Astrocyte (in vitro differentiated cells and primary cell): ENCODE results near the gene NPAS3. TPM values are rescaled to one million over a fixed set of nuclear protein-coding genes. Genes with fewer than 3 reads are reported as not detected.

ENCODE experiments used
- DNase-seq: peaks from one replicate; pipeline ENCODE4 v3.0.0-alpha.2; 2010; ENCODE audit warnings: low read depth
- FAIRE-seq: peaks from 2 replicates; lab custom pipeline; 2011; peaks lifted over from hg19 to GRCh38; lab: Jason Lieb, UNC
- H2AFZ ChIP-seq: 2 replicates; pipeline ENCODE4 v1.6.0; 2012; ENCODE audit warnings: low read depth, low read length, inconsistent platforms
- H3K27ac ChIP-seq: 2 replicates; pipeline ENCODE4 v1.5.1; 2011; ENCODE audit warnings: low read depth, low read length, inconsistent platforms
- H3K27me3 ChIP-seq: 2 replicates; pipeline ENCODE4 v1.6.0; 2011; ENCODE audit warnings: low read length, inconsistent platforms; ENCODE audit not compliant: insufficient read depth
- H3K36me3 ChIP-seq: 2 replicates; pipeline ENCODE4 v1.5.1; 2011; ENCODE audit warnings: low read length, inconsistent platforms; ENCODE audit not compliant: insufficient read depth
- H3K4me1 ChIP-seq: 2 replicates; pipeline ENCODE4 v1.5.1; 2011; ENCODE audit warnings: low read length, inconsistent platforms; ENCODE audit not compliant: insufficient read depth
- H3K4me2 ChIP-seq: 2 replicates; pipeline ENCODE4 v1.6.0; 2012; ENCODE audit warnings: low read length, inconsistent platforms
- H3K4me3 ChIP-seq: 2 replicates; pipeline ENCODE4 v1.5.1; 2011; ENCODE audit warnings: low read depth, mild to moderate bottlenecking, low read length, inconsistent platforms; ENCODE audit not compliant: insufficient read depth
- H3K79me2 ChIP-seq: 2 replicates; pipeline ENCODE4 v1.6.0; 2012; ENCODE audit warnings: mild to moderate bottlenecking, low read length, inconsistent platforms; ENCODE audit not compliant: insufficient read depth
- H3K9ac ChIP-seq: 2 replicates; pipeline ENCODE4 v1.6.0; 2012; ENCODE audit warnings: mild to moderate bottlenecking, low read length, inconsistent platforms
- H3K9me3 ChIP-seq: 2 replicates; pipeline ENCODE4 v1.5.1; 2012; ENCODE audit warnings: low read depth, mild to moderate bottlenecking, low read length, inconsistent platforms; ENCODE audit not compliant: insufficient read depth
- H4K20me1 ChIP-seq: 2 replicates; pipeline ENCODE4 v1.6.0; 2012; ENCODE audit warnings: low read length, inconsistent platforms; ENCODE audit not compliant: insufficient read depth
- H3K27ac Mint-ChIP-seq: one replicate; pipeline ENCODE4 v1.8.0; 2021; ENCODE audit warnings: mild to moderate bottlenecking, mixed read lengths; ENCODE audit not compliant: unreplicated experiment
- H3K27me3 Mint-ChIP-seq: one replicate; pipeline ENCODE4 v1.8.0; 2021; ENCODE audit warnings: low read depth, mixed read lengths; ENCODE audit not compliant: unreplicated experiment
- H3K36me3 Mint-ChIP-seq: one replicate; pipeline ENCODE4 v1.8.0; 2021; ENCODE audit warnings: low read depth, mixed read lengths; ENCODE audit not compliant: unreplicated experiment
- H3K4me1 Mint-ChIP-seq: one replicate; pipeline ENCODE4 v1.8.0; 2021; ENCODE audit warnings: low read depth, mixed read lengths; ENCODE audit not compliant: unreplicated experiment
- H3K4me3 Mint-ChIP-seq: one replicate; pipeline ENCODE4 v1.8.0; 2021; ENCODE audit warnings: mild to moderate bottlenecking, moderate library complexity, mixed read lengths; ENCODE audit not compliant: unreplicated experiment
- H3K9me3 Mint-ChIP-seq: one replicate; pipeline ENCODE4 v1.8.0; 2021; ENCODE audit warnings: mild to moderate bottlenecking, mixed read lengths; ENCODE audit not compliant: unreplicated experiment
- CTCF ChIP-seq: IDR thresholded peaks from 2 replicates; pipeline ENCODE4 v1.5.1; 2011; ENCODE audit warnings: low read depth, mild to moderate bottlenecking, inconsistent platforms, low read length, moderate library complexity; ENCODE audit not compliant: insufficient read depth
- EZH2 ChIP-seq: IDR thresholded peaks from 2 replicates; pipeline ENCODE4 v1.6.1; 2012; ENCODE audit warnings: mild to moderate bottlenecking, low read length, inconsistent platforms; ENCODE audit not compliant: insufficient read depth
- total RNA-seq: library from RNA; stranded (reverse); gene quantifications from 2 replicates; pipeline ENCODE4 v1.2.1, GENCODE V29; 2021

NPAS3 gene
- total RNA-seq, 1 donor from 2014 or later, result 2.6 TPM

GRCh38 chr14:33444136-33444535 lies 505.5 kb downstream of the NPAS3 start:
- Histone ChIP-seq H3K27me3 (no peaks in the 10 kb centered on the region), H3K79me2 (no peaks in the 10 kb centered on the region), H3K4me3 (no peak overlapping the region), H3K4me1 (no peaks in the 10 kb centered on the region), H4K20me1 (no peaks in the 10 kb centered on the region), H2AFZ (no peak overlapping the region), H3K9ac (no peak overlapping the region), H3K4me2 (no peak overlapping the region), H3K9me3 (no peaks in the 10 kb centered on the region), H3K36me3 (no peaks in the 10 kb centered on the region), H3K27ac (no peak overlapping the region)
- H3K4me3 Mint-ChIP-seq, result no peak overlapping the region
- H3K27me3 Mint-ChIP-seq, result no peaks in the 10 kb centered on the region
- H3K4me1 Mint-ChIP-seq, result no peaks in the 10 kb centered on the region
- no peaks in the 10 kb centered on the region for H3K9me3 Mint-ChIP-seq
- H3K36me3 Mint-ChIP-seq, result no peaks in the 10 kb centered on the region
- no peak overlapping the region for H3K27ac Mint-ChIP-seq
- DNase-seq (no peak), FAIRE-seq (no peak)
- no peak for TF ChIP-seq EZH2
- TF ChIP-seq CTCF, result no peak

GRCh38 chr14:33449268-33449667 lies 510.6 kb downstream of the NPAS3 start:
- H3K27me3 ChIP-seq, result no peaks in the 10 kb centered on the region
- no peak overlapping the region for H3K4me2 ChIP-seq
- no peaks in the 10 kb centered on the region for H3K9me3 Mint-ChIP-seq
- no peak for FAIRE-seq
- no peaks in the 10 kb centered on the region for H3K4me1 ChIP-seq
- H3K4me3 ChIP-seq, result no peak overlapping the region
- H3K79me2 ChIP-seq, result no peaks in the 10 kb centered on the region
- H3K36me3 ChIP-seq, result no peaks in the 10 kb centered on the region
- peaks cover 5% of the 10 kb centered on the region for H3K4me1 Mint-ChIP-seq
- DNase-seq, result no peak
- TF ChIP-seq CTCF (no peak), EZH2 (no peak)
- H3K9me3 ChIP-seq, result no peaks in the 10 kb centered on the region
- H4K20me1 ChIP-seq, result no peaks in the 10 kb centered on the region
- no peaks in the 10 kb centered on the region for H3K27me3 Mint-ChIP-seq
- no peak overlapping the region for H3K9ac ChIP-seq
- H2AFZ ChIP-seq, result no peak overlapping the region
- no peaks in the 10 kb centered on the region for H3K36me3 Mint-ChIP-seq
- H3K4me3 Mint-ChIP-seq, result no peak overlapping the region
- no peak overlapping the region for H3K27ac ChIP-seq
- no peak overlapping the region for H3K27ac Mint-ChIP-seq

- no peak for FAIRE-seq
These were observed 511.2 kb downstream of the NPAS3 start for GRCh38 chr14:33449703-33450395.

More at GRCh38 chr14:33449703-33450395, 511.2 kb downstream of the NPAS3 start:
- Mint-ChIP-seq H3K4me3 (no peak overlapping the region), H3K27ac (no peak overlapping the region), H3K27me3 (no peaks in the 10 kb centered on the region), H3K4me1 (peaks cover 5% of the 10 kb centered on the region), H3K36me3 (no peaks in the 10 kb centered on the region), H3K9me3 (no peaks in the 10 kb centered on the region)
- no peak overlapping the region for H3K9ac ChIP-seq
- no peaks in the 10 kb centered on the region for H4K20me1 ChIP-seq
- H2AFZ ChIP-seq, result no peak overlapping the region
- no peaks in the 10 kb centered on the region for H3K79me2 ChIP-seq
- no peak for DNase-seq
- no peak overlapping the region for H3K4me2 ChIP-seq
- H3K4me3 ChIP-seq, result no peak overlapping the region
- no peaks in the 10 kb centered on the region for H3K9me3 ChIP-seq
- no peaks in the 10 kb centered on the region for H3K27me3 ChIP-seq
- TF ChIP-seq CTCF (no peak), EZH2 (no peak)
- H3K27ac ChIP-seq, result no peak overlapping the region
- no peaks in the 10 kb centered on the region for H3K4me1 ChIP-seq
- H3K36me3 ChIP-seq, result no peaks in the 10 kb centered on the region
